HCT116 (cell line): ENCODE results near the gene UVSSA. TPM values are rescaled to one million over a fixed set of nuclear protein-coding genes. Genes with fewer than 3 reads are reported as not detected.
A peak's percentile ranks its signal among the peaks of the same experiment; 100 is the strongest.

Experiments used
- ATAC-seq: fragments of 200-7000 bp; cut with Tn5 transposase; 2 replicates; pipeline ENCODE4 v1.9.1; 2020; ENCODE audit warnings: mild to moderate bottlenecking, moderate library complexity
- BruUV-seq: library from RNA; stranded (reverse); fragments of 400-500 nt; replicated peaks from 2 replicates; lab custom pipeline; 2021; lab: Mats Ljungman, UMichigan
- CTCF ChIA-PET: fragments of 300-600 bp; sonication (Branson Sonifier 250); formaldehyde crosslinking; loops from one replicate; lab custom pipeline; 2021; ENCODE audit warnings: antibody characterized with exemption; lab: Charles Lee
- POLR2A ChIA-PET: fragments of 300-600, 350-600 bp; sonication (Branson Sonifier 250); formaldehyde crosslinking; loops from one replicate; lab custom pipeline; 2021; ENCODE audit warnings: antibody characterized with exemption; lab: Charles Lee
- RAD21 ChIA-PET, 2 experiments: fragments of 300-600 bp; sonication (Branson Sonifier 250); formaldehyde crosslinking; loops; one replicate each; lab custom pipeline; 2023; ENCODE audit warnings: low total read pairs in 2 of 2; ENCODE audit not compliant: uncharacterized antibody in 2 of 2, unreplicated experiment in 2 of 2, low non-redundant PET in 1 of 2; lab: Charles Lee
- DNase-seq: peaks from one replicate; pipeline ENCODE4 v3.0.0-alpha.2; 2010; ENCODE audit warnings: low read depth, low spot score
- H2AFZ ChIP-seq: fragments of 200-600 bp; shearing (Covaris generic), sonication (generic); 2 replicates; pipeline ENCODE4 v1.6.1; 2017; ENCODE audit warnings: low read depth, mixed run types, mixed read lengths, antibody characterized with exemption, low read length; ENCODE audit not compliant: poor library complexity, severe bottlenecking
- H3K27ac ChIP-seq: 2 replicates; pipeline ENCODE4 v1.5.1; 2012; ENCODE audit warnings: low read depth, low read length
- H3K27me3 ChIP-seq: fragments of 200-600 bp; sonication (generic); 2 replicates; pipeline ENCODE4 v1.6.1; 2016; ENCODE audit warnings: mixed run types, low read length, mixed read lengths; ENCODE audit not compliant: insufficient read depth
- H3K36me3 ChIP-seq, 2 experiments: fragments of 200-500 bp in 1 of 2; fragments of 200-600 bp in 1 of 2; sonication (Bioruptor generic) in 1 of 2; sonication (generic) in 1 of 2; 2 replicates each; pipeline versions ENCODE4 v1.5.1 to v1.6.1; 2014 to 2016; ENCODE audit warnings: low read length in 2 of 2, inconsistent platforms in 1 of 2, mixed read lengths in 1 of 2, mixed run types in 1 of 2; ENCODE audit not compliant: insufficient read depth in 2 of 2, control insufficient read depth in 1 of 2
- H3K4me1 ChIP-seq, 2 experiments: fragments of 200-600 bp in 1 of 2; sonication (generic) in 1 of 2; 2 replicates each; pipeline versions ENCODE4 v1.5.1 to v1.6.1; 2012 to 2017; ENCODE audit warnings: low read length in 2 of 2, inconsistent platforms in 1 of 2, mild to moderate bottlenecking in 1 of 2, mixed read lengths in 1 of 2, mixed run types in 1 of 2, moderate library complexity in 1 of 2; ENCODE audit not compliant: insufficient read depth in 2 of 2, control insufficient read depth in 1 of 2
- H3K4me2 ChIP-seq: fragments of 200-600 bp; sonication (generic); 2 replicates; pipeline ENCODE4 v1.6.1; 2017; ENCODE audit warnings: mixed run types, low read length, mixed read lengths
- H3K4me3 ChIP-seq, 2 experiments: fragments of 200-600 bp in 1 of 2; sonication (generic) in 1 of 2; replicated peaks in 1 of 2; 2 replicates each; pipeline ENCODE4 v1.5.1; 2011 to 2016; ENCODE audit warnings: low read length in 2 of 2, control low read depth in 1 of 2, low read depth in 1 of 2, mild to moderate bottlenecking in 1 of 2, mixed read lengths in 1 of 2, mixed run types in 1 of 2
- H3K79me2 ChIP-seq: fragments of 200-600 bp; sonication (generic); 2 replicates; pipeline ENCODE4 v1.6.1; 2017; ENCODE audit warnings: mild to moderate bottlenecking, mixed run types, low read length, moderate library complexity, mixed read lengths; ENCODE audit not compliant: insufficient read depth
- H3K9ac ChIP-seq: fragments of 200-600 bp; sonication (generic); 2 replicates; pipeline ENCODE4 v1.6.1; 2016; ENCODE audit warnings: low read length, mixed read lengths
- H3K9me2 ChIP-seq: fragments of 200-600 bp; sonication (generic), shearing (Covaris generic); 2 replicates; pipeline ENCODE4 v1.6.1; 2017; ENCODE audit warnings: mixed run types, mild to moderate bottlenecking, moderate library complexity; ENCODE audit not compliant: insufficient read depth
- H3K9me3 ChIP-seq, 2 experiments: fragments of 200-500 bp in 1 of 2; fragments of 200-600 bp in 1 of 2; sonication (Bioruptor generic) in 1 of 2; sonication (generic) in 1 of 2; 2 replicates each; pipeline ENCODE4 v1.6.1; 2014 to 2017; ENCODE audit warnings: low read length in 2 of 2, mixed read lengths in 2 of 2, inconsistent platforms in 1 of 2, low read depth in 1 of 2, mild to moderate bottlenecking in 1 of 2, mixed run types in 1 of 2, moderate library complexity in 1 of 2; ENCODE audit not compliant: control insufficient read depth in 1 of 2, insufficient read depth in 1 of 2
- H4K20me1 ChIP-seq: fragments of 200-600 bp; sonication (generic), shearing (Covaris generic); 2 replicates; pipeline ENCODE4 v1.6.1; 2017; ENCODE audit warnings: mixed run types, mild to moderate bottlenecking, moderate library complexity; ENCODE audit not compliant: insufficient read depth
- ELF1 ChIP-seq: IDR thresholded peaks from 2 replicates; pipeline ENCODE4 v1.6.1; 2012; ENCODE audit warnings: low read depth, borderline replicate concordance
- EZH2 ChIP-seq: fragments of 200-600 bp; sonication (generic); IDR thresholded peaks from 2 replicates; pipeline ENCODE4 v1.6.1; 2017; ENCODE audit warnings: antibody characterized with exemption, mixed run types
- EZH2phosphoT487 ChIP-seq: fragments of 200-600 bp; IDR thresholded peaks from 2 replicates; pipeline ENCODE4 v1.6.1; 2018; ENCODE audit warnings: antibody characterized with exemption, borderline replicate concordance
- FOSL1 ChIP-seq: IDR thresholded peaks from 2 replicates; pipeline ENCODE4 v1.6.1; 2012; ENCODE audit warnings: low read depth
- POLR2AphosphoS5 ChIP-seq: IDR thresholded peaks from 2 replicates; pipeline ENCODE4 v1.6.1; 2011; ENCODE audit warnings: mild to moderate bottlenecking, low read depth, low read length, moderate library complexity
- RAD21 ChIP-seq: IDR thresholded peaks from 2 replicates; pipeline ENCODE4 v1.6.1; 2012; ENCODE audit warnings: low read depth, mild to moderate bottlenecking
- SIN3A ChIP-seq: IDR thresholded peaks from 2 replicates; pipeline ENCODE4 v1.6.1; 2012; ENCODE audit warnings: low read depth
- TCF7L2 ChIP-seq: IDR thresholded peaks from 2 replicates; pipeline ENCODE4 v1.7.0; 2011; ENCODE audit warnings: borderline replicate concordance, inconsistent platforms; ENCODE audit not compliant: insufficient read depth, insufficient read length; ENCODE audit errors: extremely low read depth
- YY1 ChIP-seq: IDR thresholded peaks from 2 replicates; pipeline ENCODE4 v1.6.1; 2011; ENCODE audit warnings: low read length, low read depth, moderate library complexity, mild to moderate bottlenecking; ENCODE audit not compliant: insufficient replicate concordance; ENCODE audit errors: extremely low read depth
- ZNF274 ChIP-seq: fragments of 200-500 bp; sonication (Bioruptor generic); IDR thresholded peaks from 2 replicates; pipeline ENCODE4 v1.6.1; 2014; ENCODE audit warnings: mild to moderate bottlenecking, low read depth, low read length, inconsistent platforms
- intact Hi-C: fragments of 100-400 bp; cut with micrococcal nuclease; formaldehyde crosslinking; loops from 2 replicates; pipeline ENCODE4 v1.10.0; 2022
- total RNA-seq: library from RNA; stranded (reverse); gene quantifications from one replicate; pipeline ENCODE4 v1.2.1, GENCODE V29; 2021; ENCODE audit not compliant: unreplicated experiment
- TF ChIP-seq, protein P1 (sequence below): IDR thresholded peaks from 2 replicates; pipeline ENCODE4 v1.6.1; 2012
- TF ChIP-seq, protein P2 (sequence below): IDR thresholded peaks from 2 replicates; pipeline ENCODE4 v1.6.1; 2012
- TF ChIP-seq, protein P3 (sequence below), 3 experiments: fragments of 200-600 bp in 1 of 3; sonication (generic) in 1 of 3; IDR thresholded peaks in 2 of 3; conservative IDR thresholded peaks in 1 of 3; 2 replicates each; pipeline ENCODE4 v1.5.1; 2012 to 2017; ENCODE audit warnings: low read depth in 2 of 3, low read length in 2 of 3, antibody characterized with exemption in 1 of 3, borderline replicate concordance in 1 of 3, control low read depth in 1 of 3, mild to moderate bottlenecking in 1 of 3, mixed read lengths in 1 of 3, mixed run types in 1 of 3, moderate library complexity in 1 of 3; ENCODE audit not compliant: insufficient read depth in 1 of 3

Gene UVSSA
- total RNA-seq, 1 experiment from 2014 or later: 30.5 TPM

GRCh38 chr4:1376841-1377605, 30.0 kb downstream of the UVSSA start:
- H3K4me1 ChIP-seq: no peaks in the 10 kb centered on the region
- H3K9me2 ChIP-seq: no peaks in the 10 kb centered on the region
- H3K36me3 ChIP-seq: no peaks in the 10 kb centered on the region; a peak in 1 of 4 replicates
- CTCF ChIA-PET: no interaction called here
- no peak overlapping the region for H3K4me3 ChIP-seq
- POLR2A ChIA-PET: no interaction called here
- TF ChIP-seq POLR2AphosphoS5 (no peak), RAD21 (0 out of 2 replicates have a peak, but pooled peaks have one; percentile 8)
- no peaks in the 10 kb centered on the region for H3K9me3 ChIP-seq
- intact Hi-C loops: no loop called here
- BruUV-seq: no TSS peak
- no peaks in the 10 kb centered on the region for H3K27me3 ChIP-seq
- no peak overlapping the region for H3K27ac ChIP-seq
- no peak overlapping the region for H3K9ac ChIP-seq
- no peak overlapping the region for H3K4me2 ChIP-seq
- no peak for DNase-seq
- RAD21 ChIA-PET: no interaction called here
- no peaks in the 10 kb centered on the region for H4K20me1 ChIP-seq
- ATAC-seq: peak; percentile 41; the same call in 1 of the 2 replicates
- H3K79me2 ChIP-seq: no peaks in the 10 kb centered on the region
- H2AFZ ChIP-seq: no peak overlapping the region

DNA sequence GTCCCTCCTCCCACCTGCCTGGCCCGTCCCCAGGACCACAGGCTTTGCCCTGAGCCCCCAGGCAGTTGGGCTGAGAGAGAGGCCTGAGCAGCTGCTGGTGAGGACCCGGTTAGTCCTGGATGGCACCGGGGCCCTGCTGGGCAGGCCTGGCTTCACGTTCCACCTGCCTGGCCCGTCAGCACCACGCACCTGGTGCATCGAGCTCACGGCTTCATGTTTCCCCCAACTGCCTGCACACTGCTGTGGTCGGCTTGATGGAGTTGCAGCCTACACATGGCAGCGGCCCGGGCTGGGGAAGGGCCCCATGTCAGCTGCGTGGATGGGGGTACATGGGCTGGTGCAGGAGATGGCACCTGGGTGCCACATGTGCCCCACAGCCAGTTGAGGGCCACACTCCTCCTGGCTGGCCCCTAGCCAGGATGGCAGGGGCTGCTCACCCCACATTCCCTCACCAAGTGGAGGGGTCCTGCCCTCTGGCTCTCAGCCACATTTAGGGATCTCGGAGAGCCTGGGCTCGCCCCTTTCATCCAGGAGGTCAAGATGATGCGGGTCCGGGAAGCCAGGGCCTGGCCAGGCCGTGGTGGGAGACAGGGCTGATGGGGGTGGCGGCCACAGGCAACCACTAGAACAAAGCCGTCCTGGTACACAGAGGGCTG, 30.7 kb downstream of the UVSSA start:
- H3K4me2 ChIP-seq: no peak overlapping the region
- H3K27ac ChIP-seq: no peak overlapping the region
- BruUV-seq: no TSS peak
- ChIA-PET POLR2A (no interaction called here), CTCF (no interaction called here), RAD21 (no interaction called here)
- intact Hi-C loops: no loop called here
- no peaks in the 10 kb centered on the region for H3K9me2 ChIP-seq
- H3K79me2 ChIP-seq: no peaks in the 10 kb centered on the region
- DNase-seq (no peak), ATAC-seq (no peak)
- H3K9me3 ChIP-seq: no peaks in the 10 kb centered on the region
- no peaks in the 10 kb centered on the region for H3K27me3 ChIP-seq
- H3K36me3 ChIP-seq: no peaks in the 10 kb centered on the region; a peak in 1 of 4 replicates
- no peaks in the 10 kb centered on the region for H4K20me1 ChIP-seq
- no peaks in the 10 kb centered on the region for H3K4me1 ChIP-seq
- no peak overlapping the region for H2AFZ ChIP-seq
- no peak overlapping the region for H3K4me3 ChIP-seq
- H3K9ac ChIP-seq: no peak overlapping the region
- TF ChIP-seq, protein P1, sequence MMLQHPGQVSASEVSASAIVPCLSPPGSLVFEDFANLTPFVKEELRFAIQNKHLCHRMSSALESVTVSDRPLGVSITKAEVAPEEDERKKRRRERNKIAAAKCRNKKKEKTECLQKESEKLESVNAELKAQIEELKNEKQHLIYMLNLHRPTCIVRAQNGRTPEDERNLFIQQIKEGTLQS: no peak
- TF ChIP-seq EZH2phosphoT487 (no peak), FOSL1 (no peak), POLR2AphosphoS5 (no peak), YY1 (no peak), TCF7L2 (no peak), SIN3A (no peak), ELF1 (no peak), ZNF274 (no peak), EZH2 (no peak)
- TF ChIP-seq, protein P2, sequence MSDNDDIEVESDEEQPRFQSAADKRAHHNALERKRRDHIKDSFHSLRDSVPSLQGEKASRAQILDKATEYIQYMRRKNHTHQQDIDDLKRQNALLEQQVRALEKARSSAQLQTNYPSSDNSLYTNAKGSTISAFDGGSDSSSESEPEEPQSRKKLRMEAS: no peak
- TF ChIP-seq, protein P3, sequence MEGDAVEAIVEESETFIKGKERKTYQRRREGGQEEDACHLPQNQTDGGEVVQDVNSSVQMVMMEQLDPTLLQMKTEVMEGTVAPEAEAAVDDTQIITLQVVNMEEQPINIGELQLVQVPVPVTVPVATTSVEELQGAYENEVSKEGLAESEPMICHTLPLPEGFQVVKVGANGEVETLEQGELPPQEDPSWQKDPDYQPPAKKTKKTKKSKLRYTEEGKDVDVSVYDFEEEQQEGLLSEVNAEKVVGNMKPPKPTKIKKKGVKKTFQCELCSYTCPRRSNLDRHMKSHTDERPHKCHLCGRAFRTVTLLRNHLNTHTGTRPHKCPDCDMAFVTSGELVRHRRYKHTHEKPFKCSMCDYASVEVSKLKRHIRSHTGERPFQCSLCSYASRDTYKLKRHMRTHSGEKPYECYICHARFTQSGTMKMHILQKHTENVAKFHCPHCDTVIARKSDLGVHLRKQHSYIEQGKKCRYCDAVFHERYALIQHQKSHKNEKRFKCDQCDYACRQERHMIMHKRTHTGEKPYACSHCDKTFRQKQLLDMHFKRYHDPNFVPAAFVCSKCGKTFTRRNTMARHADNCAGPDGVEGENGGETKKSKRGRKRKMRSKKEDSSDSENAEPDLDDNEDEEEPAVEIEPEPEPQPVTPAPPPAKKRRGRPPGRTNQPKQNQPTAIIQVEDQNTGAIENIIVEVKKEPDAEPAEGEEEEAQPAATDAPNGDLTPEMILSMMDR (IDR thresholded peaks at IDR 0.05 in 2 of 3, conservative IDR thresholded peaks at IDR 0.05 in 1 of 3; ENCODE audit: borderline replicate concordance in 1 of 3, insufficient read depth in 1 of 3, low read depth in 2 of 3, low read length in 2 of 3): no peak
